HG03565 (cell line): ENCODE results near the gene UBALD2.
"Not testable (repeated sequence)": the region's sequence is repeated elsewhere in the genome, so short reads cannot be mapped to it uniquely, and the experiment has no call there.

Experiments
- ATAC-seq: cut with Tn5 transposase; IDR thresholded peaks from one replicate; pipeline ENCODE4 v1.9.1; 2021; ENCODE audit warnings: mild to moderate bottlenecking, moderate library complexity; ENCODE audit not compliant: unreplicated experiment

Gene UBALD2

DNA sequence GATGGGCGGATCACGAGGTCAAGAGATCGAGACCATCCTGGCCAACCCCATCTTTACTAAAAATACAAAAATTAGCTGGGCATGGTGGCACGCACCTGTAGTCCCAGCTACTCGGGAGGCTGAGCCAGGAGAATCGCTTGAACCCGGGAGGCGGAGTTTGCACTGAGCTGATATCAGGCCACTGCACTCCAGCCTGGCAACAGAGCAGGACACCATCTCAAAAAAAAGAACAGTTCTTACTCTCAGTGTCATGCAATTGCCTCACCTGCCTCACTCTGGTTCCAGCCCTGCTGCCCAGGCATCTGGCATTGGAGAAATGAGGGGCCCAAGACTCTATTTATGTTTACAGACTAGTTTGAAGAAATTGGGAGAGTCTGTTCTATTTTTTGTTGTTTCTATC lies 20.4 kb upstream of the UBALD2 start:
- not testable (repeated sequence) for ATAC-seq

DNA sequence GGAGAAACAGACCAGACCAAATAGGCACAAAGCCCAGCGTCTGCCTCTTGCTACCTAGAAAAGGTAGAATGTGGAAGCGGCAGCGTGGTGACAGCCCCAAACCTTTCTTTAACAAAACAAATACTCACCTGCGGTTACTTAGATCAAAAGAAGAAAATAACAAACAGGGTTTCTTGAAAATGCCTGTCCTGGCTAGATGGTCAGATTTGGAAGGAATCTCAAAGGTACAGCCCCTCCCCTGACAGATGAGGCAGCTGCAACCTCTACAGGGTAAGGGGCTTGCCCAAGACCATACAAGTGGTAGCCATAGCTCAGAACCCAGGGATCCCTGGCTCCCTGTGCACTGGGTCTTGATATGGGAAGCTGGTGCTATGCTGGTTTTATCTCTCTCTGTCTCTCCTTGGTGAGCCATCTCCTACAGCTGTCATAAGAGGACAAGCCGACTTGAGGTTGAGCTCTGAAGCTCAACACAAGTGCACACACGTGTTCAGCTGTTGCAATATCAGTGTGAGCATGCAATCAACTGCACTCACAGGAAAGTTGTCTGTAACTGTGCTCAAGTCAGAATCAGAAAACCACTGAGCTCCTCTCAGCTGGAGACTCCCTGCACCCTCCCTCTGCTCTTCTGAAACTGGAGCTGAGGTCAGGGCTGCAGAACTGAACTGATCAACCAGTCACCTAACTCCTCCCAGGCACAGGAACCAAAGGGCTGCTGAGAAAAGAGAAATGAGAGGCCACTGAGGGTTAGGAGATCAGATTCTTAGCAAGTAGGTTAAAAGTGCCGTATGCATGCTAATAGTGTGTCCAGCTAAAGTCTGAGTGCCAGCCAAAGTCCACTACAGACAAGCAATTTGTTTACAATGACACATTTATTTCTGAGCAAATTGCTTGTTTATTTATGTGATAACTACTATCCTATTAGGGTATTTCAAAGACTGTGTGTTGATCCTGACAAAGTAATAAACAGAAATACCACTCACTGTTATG lies 18.8 kb upstream of the UBALD2 start:
- peak; percentile 91 for ATAC-seq

DNA sequence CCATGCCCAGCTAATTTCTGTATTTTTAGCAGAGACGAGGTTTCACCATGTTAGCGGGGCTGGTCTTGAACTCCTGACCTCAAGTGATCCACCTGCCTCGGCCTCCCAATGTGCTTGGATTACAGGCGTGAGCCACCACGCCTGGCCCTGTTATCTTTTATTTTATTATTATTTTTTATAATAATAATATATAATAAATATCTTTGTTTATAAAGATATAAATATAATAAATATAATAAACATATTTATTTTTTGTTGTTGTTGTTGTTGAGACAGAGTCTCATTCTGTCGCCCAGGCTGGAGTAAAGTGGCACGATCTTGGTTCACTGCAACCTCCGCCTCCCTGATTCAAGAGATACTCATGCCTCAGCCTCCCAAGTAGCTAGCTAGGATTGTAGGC lies 17.8 kb upstream of the UBALD2 start:
- ATAC-seq = no peak

GRCh38 chr17:76248013-76248782 lies 16.9 kb upstream of the UBALD2 start:
- no peak for ATAC-seq

DNA sequence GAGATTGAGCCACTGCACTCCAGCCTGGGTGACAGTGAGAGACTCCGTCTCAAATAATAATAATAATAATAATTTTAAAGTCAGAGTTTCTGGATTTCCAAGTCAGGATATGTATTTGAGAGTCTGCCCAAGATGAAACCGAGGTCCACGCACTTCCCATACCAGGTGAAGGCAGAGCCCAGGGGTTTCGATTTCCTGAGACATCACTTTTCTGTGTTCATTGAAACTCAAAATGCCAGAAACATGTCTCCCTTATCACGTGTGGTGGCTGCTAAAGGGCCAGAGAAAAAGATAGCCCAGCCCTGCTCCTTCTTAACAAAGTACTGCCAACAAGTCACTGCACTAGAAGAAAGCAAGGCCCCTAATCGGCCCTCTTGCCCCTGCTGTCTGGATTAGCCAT lies 15.0 kb upstream of the UBALD2 start:
- ATAC-seq = no peak

DNA sequence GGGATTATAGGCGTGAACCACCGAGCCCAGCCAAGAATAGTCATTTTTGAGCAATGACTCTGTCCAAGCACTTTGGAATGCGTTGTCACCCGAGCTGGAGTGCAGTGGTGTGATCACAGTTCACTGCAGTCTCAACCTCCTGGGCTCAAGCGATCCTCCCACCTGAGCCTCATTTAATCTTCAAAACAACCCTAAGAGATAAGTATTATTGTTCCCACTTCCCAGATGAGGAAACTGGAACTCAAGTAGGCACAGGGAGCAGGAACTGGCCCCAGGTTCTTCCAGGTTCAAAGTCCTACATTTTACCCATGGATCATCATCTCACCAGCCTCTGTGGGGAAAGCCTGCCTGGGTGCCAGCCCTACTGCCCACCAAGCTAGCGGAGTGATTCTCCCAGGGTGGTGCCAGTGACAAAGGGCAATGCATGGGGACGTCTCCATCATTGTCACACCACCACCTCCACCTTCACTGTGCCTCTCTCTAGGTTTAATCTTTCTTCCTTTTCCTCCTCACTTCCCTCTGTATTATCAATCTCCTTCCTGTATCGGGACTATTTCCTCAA lies 13.6 kb upstream of the UBALD2 start:
- no peak for ATAC-seq

- ATAC-seq = peak; percentile 49
These were observed 12.9 kb upstream of the UBALD2 start for GRCh38 chr17:76252040-76252954.

GRCh38 chr17:76252967-76253766 lies 12.0 kb upstream of the UBALD2 start:
- not testable (repeated sequence) for ATAC-seq

DNA sequence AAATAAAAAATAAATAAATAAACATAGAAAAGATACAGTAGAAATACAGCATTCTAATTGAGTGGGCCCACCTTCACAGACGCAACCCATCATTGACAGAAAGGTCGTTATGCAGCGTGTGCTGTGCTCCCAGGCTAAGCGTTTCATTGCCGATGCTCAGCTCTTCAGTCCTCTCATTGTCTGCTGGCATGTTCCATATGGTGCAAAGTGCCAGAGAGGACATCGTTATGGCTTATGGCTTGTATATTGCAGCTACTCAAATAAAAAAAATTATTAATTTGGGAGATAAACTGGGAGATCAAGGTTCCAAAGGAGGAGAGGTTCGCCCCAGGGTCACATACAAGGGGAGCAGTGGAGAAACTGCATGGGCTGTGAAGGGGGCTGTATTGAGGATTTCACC lies 11.3 kb upstream of the UBALD2 start:
- ATAC-seq = no peak

DNA sequence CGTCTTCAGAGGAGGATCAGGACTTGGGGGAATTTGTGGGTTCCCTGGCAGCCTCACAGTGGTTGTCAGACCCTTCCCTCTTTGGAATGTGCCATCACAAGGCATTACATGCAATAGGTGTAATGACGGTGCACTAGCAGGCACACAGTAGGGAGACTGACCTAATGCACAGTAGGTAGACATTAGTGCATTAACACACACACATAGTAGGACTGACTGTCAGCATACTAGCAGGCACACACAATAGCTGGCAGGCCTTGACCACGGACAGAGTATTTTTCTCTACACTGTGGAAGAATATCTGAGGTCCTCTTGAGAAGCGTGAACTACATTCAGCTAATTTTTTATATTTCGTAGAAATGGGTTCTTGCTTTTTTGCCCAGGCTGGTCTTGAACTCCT lies 10.9 kb upstream of the UBALD2 start:
- no peak for ATAC-seq

GRCh38 chr17:76255801-76256429 lies 9.2 kb upstream of the UBALD2 start:
- ATAC-seq = no peak

- not testable (repeated sequence) for ATAC-seq
These were observed 8.6 kb upstream of the UBALD2 start for GRCh38 chr17:76256430-76257050.

GRCh38 chr17:76260220-76260619 lies 4.9 kb upstream of the UBALD2 start:
- ATAC-seq = no peak

GRCh38 chr17:76260669-76261068 lies 4.5 kb upstream of the UBALD2 start:
- no peak for ATAC-seq

GRCh38 chr17:76261421-76262215 lies 3.5 kb upstream of the UBALD2 start:
- no peak for ATAC-seq

DNA sequence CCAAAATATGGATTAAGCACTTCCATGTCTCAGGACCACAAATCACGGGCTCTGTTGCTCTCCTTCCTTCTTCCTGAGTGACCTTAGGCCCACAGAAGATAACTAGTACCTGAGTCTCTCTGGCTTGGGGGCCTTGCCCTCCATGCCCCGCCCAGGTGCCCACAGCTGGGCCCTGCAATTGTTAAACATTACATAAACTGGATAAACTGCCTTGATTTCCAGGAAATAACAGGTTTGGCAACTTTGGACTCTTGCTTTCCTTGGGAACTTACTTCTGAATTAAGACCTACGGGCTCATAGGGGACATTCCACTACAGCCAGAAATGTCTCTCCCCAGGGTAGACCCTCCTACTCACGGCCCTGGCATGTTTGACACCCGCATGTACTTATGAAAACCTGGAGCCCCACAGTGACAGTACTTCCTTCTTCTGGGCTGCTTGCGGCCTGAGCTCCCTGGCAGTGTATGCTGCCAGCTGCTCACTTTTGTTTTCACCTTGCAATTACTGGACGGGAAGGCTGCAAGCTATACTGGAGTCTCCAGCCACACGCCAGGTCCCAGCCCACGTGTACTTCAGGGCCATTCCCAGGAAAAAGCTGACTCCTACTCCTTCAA lies 2.3 kb upstream of the UBALD2 start:
- ATAC-seq = no peak

- ATAC-seq = no peak
These were observed 1.3 kb upstream of the UBALD2 start for GRCh38 chr17:76263896-76264295.

GRCh38 chr17:76264425-76264754 lies 758 bp upstream of the UBALD2 start:
- ATAC-seq = no peak
